Activated naive CD4-positive, alpha-beta T cell treated with anti-CD3 and anti-CD28 coated beads, Interleukin-2, amount 50 U/mL, for 24 hours (primary cell): ENCODE measurements around the gene IQSEC1.

Experiments used
- H3K27ac Mint-ChIP-seq: one replicate; pipeline ENCODE4 v1.8.0; 2021; ENCODE audit warnings: mild to moderate bottlenecking, mixed read lengths
- H3K27me3 Mint-ChIP-seq: one replicate; pipeline ENCODE4 v1.8.0; 2021; ENCODE audit warnings: mixed read lengths
- H3K36me3 Mint-ChIP-seq: one replicate; pipeline ENCODE4 v1.8.0; 2021; ENCODE audit warnings: mixed read lengths
- H3K4me1 Mint-ChIP-seq: one replicate; pipeline ENCODE4 v1.8.0; 2021; ENCODE audit warnings: mixed read lengths
- H3K4me3 Mint-ChIP-seq: one replicate; pipeline ENCODE4 v1.8.0; 2021; ENCODE audit warnings: mild to moderate bottlenecking, mixed read lengths
- H3K9me3 Mint-ChIP-seq: one replicate; pipeline ENCODE4 v1.8.0; 2021; ENCODE audit warnings: mixed read lengths

IQSEC1 gene

GRCh38 chr3:12932347-12932746 is 140.9 kb downstream of the IQSEC1 start:
- H3K27ac Mint-ChIP-seq, result no peak overlapping the region
- H3K4me1 Mint-ChIP-seq, result peaks cover 24% of the 10 kb centered on the region
- no peaks in the 10 kb centered on the region for H3K36me3 Mint-ChIP-seq
- H3K27me3 Mint-ChIP-seq, result no peaks in the 10 kb centered on the region
- no peak overlapping the region for H3K4me3 Mint-ChIP-seq
- H3K9me3 Mint-ChIP-seq, result no peaks in the 10 kb centered on the region

- Mint-ChIP-seq H3K9me3 (no peaks in the 10 kb centered on the region), H3K27me3 (no peaks in the 10 kb centered on the region), H3K27ac (no peak overlapping the region), H3K4me3 (no peak overlapping the region), H3K4me1 (peaks cover 24% of the 10 kb centered on the region), H3K36me3 (no peaks in the 10 kb centered on the region)
Measured at GRCh38 chr3:12931273-12931905, 141.8 kb downstream of the IQSEC1 start.

DNA sequence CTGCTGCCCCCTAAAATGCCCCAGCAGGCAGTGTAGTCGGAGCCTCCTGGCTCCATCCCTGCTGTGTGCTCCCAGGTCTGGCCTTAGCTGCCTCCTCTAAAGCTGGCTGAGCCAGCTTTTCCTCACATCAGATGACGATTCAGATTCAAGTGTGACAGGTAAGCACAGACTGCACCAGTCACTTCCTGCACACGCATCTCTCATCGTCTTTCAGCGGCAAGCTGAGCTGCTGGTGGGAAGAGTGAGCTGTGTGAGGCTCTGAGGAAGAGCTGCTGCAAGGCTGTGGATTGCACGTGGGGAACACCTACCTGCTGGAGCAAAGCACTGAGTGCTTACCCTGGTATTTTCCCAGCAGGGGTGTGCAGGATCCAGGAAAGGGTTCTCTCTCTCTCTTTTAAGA is 143.4 kb downstream of the IQSEC1 start:
- Mint-ChIP-seq H3K27ac (peak overlapping the region; percentile 86), H3K9me3 (no peaks in the 10 kb centered on the region), H3K4me1 (peaks cover 24% of the 10 kb centered on the region), H3K27me3 (no peaks in the 10 kb centered on the region), H3K36me3 (no peaks in the 10 kb centered on the region), H3K4me3 (no peak overlapping the region)

DNA sequence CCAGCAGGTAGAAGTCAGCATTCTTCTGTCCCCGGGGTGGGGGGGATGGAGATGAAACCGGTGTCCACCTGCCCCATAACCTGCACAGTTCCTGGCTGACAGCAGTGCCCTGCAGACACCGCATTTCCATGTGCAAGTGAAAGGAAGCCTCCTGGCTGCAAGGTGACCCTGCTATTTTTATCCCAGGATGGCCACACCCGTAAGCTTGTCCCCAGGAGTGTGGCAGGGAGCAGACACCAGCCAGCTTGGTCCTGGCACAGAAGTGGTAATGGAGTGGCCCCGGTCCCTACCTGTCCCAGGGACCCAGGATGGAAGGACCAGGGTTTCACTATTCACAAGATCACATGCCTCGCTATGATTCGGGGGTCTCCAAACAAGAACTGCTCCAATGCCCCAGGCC is 146.6 kb downstream of the IQSEC1 start:
- Mint-ChIP-seq H3K36me3 (no peaks in the 10 kb centered on the region), H3K4me3 (no peak overlapping the region), H3K27me3 (no peaks in the 10 kb centered on the region), H3K4me1 (peaks cover 24% of the 10 kb centered on the region), H3K27ac (no peak overlapping the region), H3K9me3 (no peaks in the 10 kb centered on the region)

DNA sequence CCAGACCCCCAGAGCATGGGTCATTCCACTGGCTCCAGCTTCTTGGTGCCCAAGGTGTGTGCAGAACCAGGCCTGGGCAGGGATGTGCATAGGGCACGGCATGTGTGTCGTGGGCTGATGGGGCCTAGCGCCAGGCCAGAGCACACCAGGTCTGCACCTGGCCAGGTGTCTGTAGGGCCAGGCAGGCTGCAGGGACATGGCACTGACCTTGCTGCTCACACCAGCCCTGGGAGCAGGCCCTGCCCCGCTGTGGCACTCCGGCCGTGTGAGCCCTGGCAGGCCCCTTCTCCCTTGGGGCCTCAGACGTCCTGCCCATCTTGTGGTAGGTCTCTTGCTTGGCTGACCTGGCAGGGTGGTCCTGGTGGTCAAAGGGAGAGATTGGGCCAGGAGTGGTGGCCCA is 147.6 kb downstream of the IQSEC1 start:
- H3K27me3 Mint-ChIP-seq, result no peaks in the 10 kb centered on the region

GRCh38 chr3:12924437-12924836 is 148.8 kb downstream of the IQSEC1 start:
- Mint-ChIP-seq H3K4me3 (no peak overlapping the region), H3K9me3 (no peaks in the 10 kb centered on the region), H3K36me3 (no peaks in the 10 kb centered on the region), H3K4me1 (peaks cover 17% of the 10 kb centered on the region), H3K27me3 (no peaks in the 10 kb centered on the region), H3K27ac (no peak overlapping the region)

More for the DNA sequence above, 147.6 kb downstream of the IQSEC1 start:
- Mint-ChIP-seq H3K4me3 (no peak overlapping the region), H3K36me3 (no peaks in the 10 kb centered on the region), H3K4me1 (peaks cover 24% of the 10 kb centered on the region), H3K27ac (no peak overlapping the region), H3K9me3 (no peaks in the 10 kb centered on the region)

- Mint-ChIP-seq H3K27ac (no peak overlapping the region), H3K36me3 (no peaks in the 10 kb centered on the region), H3K9me3 (no peaks in the 10 kb centered on the region), H3K27me3 (no peaks in the 10 kb centered on the region), H3K4me3 (no peak overlapping the region), H3K4me1 (peaks cover 10% of the 10 kb centered on the region)
Measured at GRCh38 chr3:12922881-12923431, 150.3 kb downstream of the IQSEC1 start.

- no peaks in the 10 kb centered on the region for H3K27me3 Mint-ChIP-seq
- no peaks in the 10 kb centered on the region for H3K9me3 Mint-ChIP-seq
- H3K4me3 Mint-ChIP-seq, result no peak overlapping the region
Measured at GRCh38 chr3:12922306-12922705, 150.9 kb downstream of the IQSEC1 start.

GRCh38 chr3:12921736-12922135 is 151.5 kb downstream of the IQSEC1 start:
- Mint-ChIP-seq H3K27me3 (no peaks in the 10 kb centered on the region), H3K4me1 (peaks cover 16% of the 10 kb centered on the region), H3K4me3 (no peak overlapping the region), H3K36me3 (no peaks in the 10 kb centered on the region), H3K9me3 (no peaks in the 10 kb centered on the region), H3K27ac (no peak overlapping the region)

More at GRCh38 chr3:12922306-12922705, 150.9 kb downstream of the IQSEC1 start:
- Mint-ChIP-seq H3K27ac (no peak overlapping the region), H3K4me1 (peaks cover 12% of the 10 kb centered on the region), H3K36me3 (no peaks in the 10 kb centered on the region)

DNA sequence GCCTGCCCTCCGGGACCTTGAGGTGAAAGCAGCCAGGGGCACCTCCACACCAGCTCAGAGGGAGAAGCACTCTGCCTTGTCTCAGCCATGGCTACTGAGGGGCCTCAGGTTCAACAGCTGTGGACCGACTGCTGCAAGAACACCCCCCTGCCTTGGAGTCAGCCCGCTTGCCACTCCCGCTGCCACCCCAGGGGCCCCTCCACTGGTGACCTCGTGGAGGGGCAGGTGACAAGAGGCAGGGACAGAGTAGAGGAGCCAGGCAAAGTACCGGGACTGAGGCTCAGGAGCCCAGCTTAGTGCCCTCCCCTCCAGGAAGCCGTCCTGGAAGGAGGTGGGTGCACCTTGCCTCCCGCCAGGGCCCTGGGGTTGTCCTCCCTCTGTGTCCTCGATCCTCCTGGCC is 152.3 kb downstream of the IQSEC1 start:
- H3K9me3 Mint-ChIP-seq, result no peaks in the 10 kb centered on the region
- H3K36me3 Mint-ChIP-seq, result no peaks in the 10 kb centered on the region
- H3K27me3 Mint-ChIP-seq, result no peaks in the 10 kb centered on the region
- H3K4me1 Mint-ChIP-seq, result peaks cover 23% of the 10 kb centered on the region
- H3K4me3 Mint-ChIP-seq, result no peak overlapping the region
- H3K27ac Mint-ChIP-seq, result no peak overlapping the region

DNA sequence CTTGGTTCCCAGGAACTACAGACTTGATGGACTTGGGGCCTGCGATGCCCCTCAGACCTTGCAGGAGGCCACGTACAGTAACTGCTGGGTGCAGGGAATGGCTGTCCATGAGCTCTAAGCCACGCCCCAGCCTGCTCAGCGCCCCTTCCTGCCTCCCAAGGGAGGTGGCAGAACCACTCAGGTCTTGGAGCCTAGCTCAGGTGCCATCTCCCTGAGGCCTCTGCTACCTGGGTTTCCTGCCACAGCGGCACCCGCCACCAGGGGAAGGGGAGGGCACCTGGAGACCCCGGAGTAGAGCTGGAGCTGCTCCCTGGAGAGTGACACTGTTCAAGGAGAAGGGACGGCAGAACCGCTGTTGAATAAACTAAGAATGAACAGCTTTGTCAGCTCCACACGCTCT is 154.0 kb downstream of the IQSEC1 start:
- Mint-ChIP-seq H3K4me3 (no peak overlapping the region), H3K36me3 (peaks cover 2% of the 10 kb centered on the region), H3K27ac (no peak overlapping the region), H3K9me3 (no peaks in the 10 kb centered on the region), H3K4me1 (peaks cover 27% of the 10 kb centered on the region), H3K27me3 (no peaks in the 10 kb centered on the region)

GRCh38 chr3:12918231-12918630 is 155.0 kb downstream of the IQSEC1 start:
- no peak overlapping the region for H3K27ac Mint-ChIP-seq
- H3K36me3 Mint-ChIP-seq, result peaks cover 2% of the 10 kb centered on the region
- H3K27me3 Mint-ChIP-seq, result no peaks in the 10 kb centered on the region
- H3K9me3 Mint-ChIP-seq, result no peaks in the 10 kb centered on the region
- H3K4me1 Mint-ChIP-seq, result peaks cover 27% of the 10 kb centered on the region
- no peak overlapping the region for H3K4me3 Mint-ChIP-seq

DNA sequence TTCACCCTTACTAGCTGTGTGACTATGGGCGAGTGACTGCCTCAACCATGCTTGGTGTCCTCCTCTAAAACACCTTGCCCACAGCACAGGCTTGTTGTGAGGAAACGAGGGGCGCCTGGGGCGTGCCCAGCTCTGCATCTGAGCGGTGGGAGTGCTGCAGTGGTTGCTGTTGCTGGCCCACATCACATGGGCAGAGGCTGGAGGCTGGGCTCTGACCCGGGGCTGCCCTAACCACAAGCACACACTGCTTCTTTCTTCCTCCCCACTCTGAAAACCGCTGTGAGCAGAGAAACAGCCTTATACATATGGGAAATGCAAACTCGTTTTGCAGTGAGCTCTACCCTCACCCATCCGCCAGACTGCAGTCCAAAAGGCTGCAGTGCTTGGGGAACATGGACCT is 157.1 kb downstream of the IQSEC1 start:
- H3K4me3 Mint-ChIP-seq, result no peak overlapping the region
- H3K4me1 Mint-ChIP-seq, result peaks cover 27% of the 10 kb centered on the region
- peaks cover 7% of the 10 kb centered on the region for H3K36me3 Mint-ChIP-seq
- no peak overlapping the region for H3K27ac Mint-ChIP-seq
- no peaks in the 10 kb centered on the region for H3K27me3 Mint-ChIP-seq
- H3K9me3 Mint-ChIP-seq, result no peaks in the 10 kb centered on the region

- Mint-ChIP-seq H3K4me1 (peaks cover 22% of the 10 kb centered on the region), H3K4me3 (no peak overlapping the region), H3K36me3 (peaks cover 11% of the 10 kb centered on the region), H3K27ac (no peak overlapping the region), H3K27me3 (no peaks in the 10 kb centered on the region), H3K9me3 (no peaks in the 10 kb centered on the region)
Measured at GRCh38 chr3:12914088-12914487, 159.1 kb downstream of the IQSEC1 start.

- no peaks in the 10 kb centered on the region for H3K9me3 Mint-ChIP-seq
- H3K36me3 Mint-ChIP-seq, result peaks cover 13% of the 10 kb centered on the region
- H3K4me3 Mint-ChIP-seq, result no peak overlapping the region
- H3K27me3 Mint-ChIP-seq, result no peaks in the 10 kb centered on the region
- no peak overlapping the region for H3K27ac Mint-ChIP-seq
- H3K4me1 Mint-ChIP-seq, result peaks cover 12% of the 10 kb centered on the region
Measured at GRCh38 chr3:12911881-12912415, 161.3 kb downstream of the IQSEC1 start.

- peaks cover 1% of the 10 kb centered on the region for H3K4me1 Mint-ChIP-seq
- no peak overlapping the region for H3K27ac Mint-ChIP-seq
- peaks cover 12% of the 10 kb centered on the region for H3K36me3 Mint-ChIP-seq
- no peaks in the 10 kb centered on the region for H3K27me3 Mint-ChIP-seq
- no peak overlapping the region for H3K4me3 Mint-ChIP-seq
- H3K9me3 Mint-ChIP-seq, result no peaks in the 10 kb centered on the region
Measured at GRCh38 chr3:12910356-12911099, 162.7 kb downstream of the IQSEC1 start.
